ENCODE results near the gene KAT2B. TPM values are rescaled to one million over a fixed set of nuclear protein-coding genes. Genes with fewer than 3 reads are reported as not detected.

KAT2B gene
- total RNA-seq, 8 experiments from 2014 or later = 7.2 to 25.6 (median 10.0) TPM

- H3K4me3 ChIP-seq = no peak overlapping the region
- ATAC-seq (replicated peaks in 6 of 8) = no peak
- 64 to 100% (median 87%) methylated on average over 1 to 6 of the region's 7 CpGs; no CpG with 5 or more reads in 1 of the 10 experiments for WGBS, 10 experiments
Measured at GRCh38 chr3:20194793-20195460, 154.7 kb downstream of the KAT2B start.

GRCh38 chr3:20197775-20198174 is 157.5 kb downstream of the KAT2B start:
- H3K27ac ChIP-seq = no peak overlapping the region
- no peak for ATAC-seq (replicated peaks in 6 of 8)
- no peak overlapping the region for H3K4me3 ChIP-seq
- H3K4me1 ChIP-seq (replicated peaks in 1 of 2) = no peaks in the 10 kb centered on the region
- in situ Hi-C loops (cut with MboI; ENCODE audit: low pct_unique_long_range_greater_than_20kb in 2 of 9, low sequenced_read_pairs in 9 of 9, unreplicated experiment in 9 of 9) = no loop called here
- 65 to 100% (median 94%) methylated on average over 2 to 3 of the region's 3 CpGs; no CpG with 5 or more reads in 2 of the 10 experiments for WGBS, 10 experiments

More at GRCh38 chr3:20194793-20195460, 154.7 kb downstream of the KAT2B start:
- in situ Hi-C loops (cut with MboI; ENCODE audit: low pct_unique_long_range_greater_than_20kb in 2 of 9, low sequenced_read_pairs in 9 of 9, unreplicated experiment in 9 of 9) = no loop called here
- H3K4me1 ChIP-seq (replicated peaks in 1 of 2) = peaks cover 0 to 6% of the 10 kb centered on the region in 2 donors
- no peak overlapping the region for H3K27ac ChIP-seq

- Histone ChIP-seq H3K4me3 (no peak overlapping the region), H3K4me1 (replicated peaks in 1 of 2) (no peaks in the 10 kb centered on the region), H3K27ac (no peak overlapping the region)
- ATAC-seq (replicated peaks in 6 of 8) = no peak
- in situ Hi-C loops (cut with MboI; ENCODE audit: low pct_unique_long_range_greater_than_20kb in 2 of 9, low sequenced_read_pairs in 9 of 9, unreplicated experiment in 9 of 9) = no loop called here
Measured at GRCh38 chr3:20201143-20201542, 160.9 kb downstream of the KAT2B start.

Other genes starting within 250 kb of the KAT2B start
- 1 to 10 TPM in 5 of 8 experiments, under 1 TPM in 3; 0.49 to 5.4 (median 1.7) TPM for gene EFHB, start 106.2 kb upstream of the KAT2B start, total RNA-seq
- gene RAB5A, start 93.3 kb upstream of the KAT2B start, total RNA-seq = 10 to 100 TPM; 39.6 to 87.3 (median 55.5) TPM
- 1 to 10 TPM in 2 of 8 experiments, under 1 TPM in 6; 0.41 to 2.7 (median 0.89) TPM for gene PP2D1, start 28.2 kb upstream of the KAT2B start, total RNA-seq
- 10 to 100 TPM in 2 of 8 experiments, 1 to 10 TPM in 3, under 1 TPM in 3; 0.43 to 15.8 (median 1.4) TPM for gene SGO1, start 145.8 kb downstream of the KAT2B start, total RNA-seq